22Rv1 (cell line): Measurements from ENCODE around the gene DTNB.

Experiments
- ZFX ChIP-seq: fragments of 450-650 bp; IDR thresholded peaks from 2 replicates; pipeline ENCODE4 v1.6.1; 2017; ENCODE audit warnings: antibody characterized with exemption, borderline replicate concordance
- TF ChIP-seq, protein P1 (sequence below): fragments of 450-650 bp; IDR thresholded peaks from 2 replicates; pipeline ENCODE4 v1.5.1; 2017; ENCODE audit warnings: mild to moderate bottlenecking

DNA sequence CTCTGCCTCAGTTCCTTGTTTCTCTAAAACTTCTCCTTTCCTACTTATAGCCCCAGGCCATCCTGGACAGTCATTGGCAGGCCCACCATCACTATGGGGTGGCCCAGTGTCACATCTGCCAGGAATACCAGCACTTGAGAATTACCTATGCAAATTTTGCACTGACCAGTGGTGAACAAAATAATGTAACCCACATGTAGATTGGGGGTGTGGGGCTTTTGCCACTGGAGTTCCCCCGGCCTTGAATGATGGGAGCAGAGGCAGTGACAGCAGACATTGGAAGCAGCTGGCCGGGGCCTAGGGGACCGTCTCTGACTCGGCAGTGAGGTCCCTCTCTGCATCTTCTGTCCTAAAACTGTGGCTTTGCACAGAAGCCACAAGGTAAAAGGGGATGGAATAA lies 306.7 kb downstream of the DTNB start:
- TF ChIP-seq, protein P1, sequence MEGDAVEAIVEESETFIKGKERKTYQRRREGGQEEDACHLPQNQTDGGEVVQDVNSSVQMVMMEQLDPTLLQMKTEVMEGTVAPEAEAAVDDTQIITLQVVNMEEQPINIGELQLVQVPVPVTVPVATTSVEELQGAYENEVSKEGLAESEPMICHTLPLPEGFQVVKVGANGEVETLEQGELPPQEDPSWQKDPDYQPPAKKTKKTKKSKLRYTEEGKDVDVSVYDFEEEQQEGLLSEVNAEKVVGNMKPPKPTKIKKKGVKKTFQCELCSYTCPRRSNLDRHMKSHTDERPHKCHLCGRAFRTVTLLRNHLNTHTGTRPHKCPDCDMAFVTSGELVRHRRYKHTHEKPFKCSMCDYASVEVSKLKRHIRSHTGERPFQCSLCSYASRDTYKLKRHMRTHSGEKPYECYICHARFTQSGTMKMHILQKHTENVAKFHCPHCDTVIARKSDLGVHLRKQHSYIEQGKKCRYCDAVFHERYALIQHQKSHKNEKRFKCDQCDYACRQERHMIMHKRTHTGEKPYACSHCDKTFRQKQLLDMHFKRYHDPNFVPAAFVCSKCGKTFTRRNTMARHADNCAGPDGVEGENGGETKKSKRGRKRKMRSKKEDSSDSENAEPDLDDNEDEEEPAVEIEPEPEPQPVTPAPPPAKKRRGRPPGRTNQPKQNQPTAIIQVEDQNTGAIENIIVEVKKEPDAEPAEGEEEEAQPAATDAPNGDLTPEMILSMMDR: no peak
- no peak for TF ChIP-seq ZFX
